ENCODE data around the gene SOST. TPM values are rescaled to one million over a fixed set of nuclear protein-coding genes. Genes with fewer than 3 reads are reported as not detected.

The SOST gene
- total and polyA plus RNA-seq, 7 donors, result not detected

- no peaks in the 10 kb centered on the region for H3K9me3 ChIP-seq
- TF ChIP-seq, protein P1, sequence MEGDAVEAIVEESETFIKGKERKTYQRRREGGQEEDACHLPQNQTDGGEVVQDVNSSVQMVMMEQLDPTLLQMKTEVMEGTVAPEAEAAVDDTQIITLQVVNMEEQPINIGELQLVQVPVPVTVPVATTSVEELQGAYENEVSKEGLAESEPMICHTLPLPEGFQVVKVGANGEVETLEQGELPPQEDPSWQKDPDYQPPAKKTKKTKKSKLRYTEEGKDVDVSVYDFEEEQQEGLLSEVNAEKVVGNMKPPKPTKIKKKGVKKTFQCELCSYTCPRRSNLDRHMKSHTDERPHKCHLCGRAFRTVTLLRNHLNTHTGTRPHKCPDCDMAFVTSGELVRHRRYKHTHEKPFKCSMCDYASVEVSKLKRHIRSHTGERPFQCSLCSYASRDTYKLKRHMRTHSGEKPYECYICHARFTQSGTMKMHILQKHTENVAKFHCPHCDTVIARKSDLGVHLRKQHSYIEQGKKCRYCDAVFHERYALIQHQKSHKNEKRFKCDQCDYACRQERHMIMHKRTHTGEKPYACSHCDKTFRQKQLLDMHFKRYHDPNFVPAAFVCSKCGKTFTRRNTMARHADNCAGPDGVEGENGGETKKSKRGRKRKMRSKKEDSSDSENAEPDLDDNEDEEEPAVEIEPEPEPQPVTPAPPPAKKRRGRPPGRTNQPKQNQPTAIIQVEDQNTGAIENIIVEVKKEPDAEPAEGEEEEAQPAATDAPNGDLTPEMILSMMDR (IDR thresholded peaks at IDR 0.05), result no peak
- TF ChIP-seq POLR2A (IDR thresholded peaks at IDR 0.05) (no peak), EP300 (IDR thresholded peaks at IDR 0.05) (no peak), POLR2AphosphoS5 (IDR thresholded peaks at IDR 0.05) (no peak)
- no peaks in the 10 kb centered on the region for H3K4me1 ChIP-seq
- intact Hi-C loops (cut with DNase I), result no loop called here
- DNase-seq, result no peak
- WGBS, 2 donors, result 83 to 92% methylated on average over 14 of the region's 14 CpGs
- no peak overlapping the region for H3K4me3 ChIP-seq
- no peaks in the 10 kb centered on the region for H3K36me3 ChIP-seq
- H3K27me3 ChIP-seq, result no peaks in the 10 kb centered on the region
- no peak overlapping the region for H3K27ac ChIP-seq
Measured at GRCh38 chr17:43790311-43790940, 31.8 kb upstream of the SOST start.

DNA sequence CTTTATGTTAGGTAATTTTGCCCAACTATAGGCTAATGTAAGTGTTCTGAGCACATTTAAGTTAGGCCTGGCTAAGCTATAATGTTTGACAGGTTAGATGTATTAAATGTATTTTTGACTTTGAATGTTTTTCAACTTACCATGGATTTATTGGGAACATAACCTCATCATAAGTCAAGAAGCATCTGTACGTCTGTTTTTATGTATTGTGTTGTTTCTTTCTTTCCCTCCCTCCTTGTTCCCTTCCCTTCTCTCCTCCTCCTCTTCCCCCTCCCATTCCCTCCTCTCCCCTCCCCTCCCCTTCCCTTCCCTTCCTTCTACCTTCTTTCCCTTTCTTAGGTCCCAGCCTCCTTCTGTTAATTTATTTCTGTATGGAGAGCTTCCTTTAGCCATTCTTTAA, 30.9 kb upstream of the SOST start:
- H3K27ac ChIP-seq, result no peak overlapping the region
- WGBS, 2 donors, result 74 to 89% methylated on average over 1 of the region's 1 CpG

GRCh38 chr17:43788540-43788939, 29.9 kb upstream of the SOST start:
- Histone ChIP-seq H3K4me1 (no peaks in the 10 kb centered on the region), H3K9me3 (no peaks in the 10 kb centered on the region), H3K36me3 (no peaks in the 10 kb centered on the region), H3K27ac (no peak overlapping the region), H3K4me3 (no peak overlapping the region), H3K27me3 (peaks cover 0 to under 1% (median 0%) of the 10 kb centered on the region in 3 donors)
- no peak for DNase-seq
- TF ChIP-seq, protein P1 (IDR thresholded peaks at IDR 0.05), result no peak
- no peak for TF ChIP-seq POLR2A (IDR thresholded peaks at IDR 0.05)
- TF ChIP-seq EP300 (IDR thresholded peaks at IDR 0.05), result no peak
- no peak for TF ChIP-seq POLR2AphosphoS5 (IDR thresholded peaks at IDR 0.05)
- intact Hi-C loops (cut with DNase I), result no loop called here
- 88 to 89% methylated on average over 5 of the region's 5 CpGs for WGBS, 2 donors

More for the DNA sequence above, 30.9 kb upstream of the SOST start:
- TF ChIP-seq POLR2AphosphoS5 (IDR thresholded peaks at IDR 0.05) (no peak), POLR2A (IDR thresholded peaks at IDR 0.05) (no peak), EP300 (IDR thresholded peaks at IDR 0.05) (no peak)
- TF ChIP-seq, protein P1 (IDR thresholded peaks at IDR 0.05), result no peak
- no peaks in the 10 kb centered on the region for H3K9me3 ChIP-seq
- DNase-seq, result no peak
- no peaks in the 10 kb centered on the region for H3K27me3 ChIP-seq
- no peak overlapping the region for H3K4me3 ChIP-seq
- H3K4me1 ChIP-seq, result no peaks in the 10 kb centered on the region
- intact Hi-C loops (cut with DNase I), result no loop called here
- H3K36me3 ChIP-seq, result no peaks in the 10 kb centered on the region

DNA sequence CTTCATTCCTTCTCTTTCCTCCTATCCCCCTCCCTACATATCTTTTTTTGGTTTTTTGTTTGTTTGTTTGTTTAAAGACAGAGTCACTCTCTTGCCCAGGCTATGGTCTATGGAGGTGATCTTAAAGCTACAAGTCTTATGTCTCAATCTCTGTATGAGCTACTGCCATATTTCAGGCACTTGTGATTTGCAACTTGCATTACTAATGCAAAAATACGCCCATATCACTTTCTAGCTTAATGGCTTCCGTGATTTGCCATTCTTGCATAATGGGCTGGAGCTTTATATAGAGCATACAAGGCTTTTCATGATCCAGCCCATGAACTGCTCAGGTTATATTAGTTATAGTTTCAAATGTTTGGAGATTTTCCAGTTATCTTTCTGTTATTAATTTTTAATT, 29.1 kb upstream of the SOST start:
- intact Hi-C loops (cut with DNase I), result no loop called here
- H3K4me3 ChIP-seq, result no peak overlapping the region
- no peaks in the 10 kb centered on the region for H3K36me3 ChIP-seq
- WGBS, 2 donors, result 78 to 80% methylated on average over 2 of the region's 2 CpGs
- H3K9me3 ChIP-seq, result no peaks in the 10 kb centered on the region
- H3K27me3 ChIP-seq, result peaks cover 0 to 7% (median 0%) of the 10 kb centered on the region in 3 donors
- TF ChIP-seq, protein P1 (IDR thresholded peaks at IDR 0.05), result no peak
- TF ChIP-seq POLR2AphosphoS5 (IDR thresholded peaks at IDR 0.05) (no peak), POLR2A (IDR thresholded peaks at IDR 0.05) (no peak), EP300 (IDR thresholded peaks at IDR 0.05) (no peak)
- H3K4me1 ChIP-seq, result no peaks in the 10 kb centered on the region
- H3K27ac ChIP-seq, result no peak overlapping the region
- DNase-seq, result no peak
